GM19468 (cell line): ENCODE results near the gene STK39.

Experiments
- ATAC-seq: cut with Tn5 transposase; IDR thresholded peaks from one replicate; pipeline ENCODE4 v1.9.1; 2021; ENCODE audit warnings: mild to moderate bottlenecking, moderate library complexity, moderate number of reproducible peaks; ENCODE audit not compliant: unreplicated experiment; ENCODE audit errors: extremely low read depth

STK39 gene

DNA sequence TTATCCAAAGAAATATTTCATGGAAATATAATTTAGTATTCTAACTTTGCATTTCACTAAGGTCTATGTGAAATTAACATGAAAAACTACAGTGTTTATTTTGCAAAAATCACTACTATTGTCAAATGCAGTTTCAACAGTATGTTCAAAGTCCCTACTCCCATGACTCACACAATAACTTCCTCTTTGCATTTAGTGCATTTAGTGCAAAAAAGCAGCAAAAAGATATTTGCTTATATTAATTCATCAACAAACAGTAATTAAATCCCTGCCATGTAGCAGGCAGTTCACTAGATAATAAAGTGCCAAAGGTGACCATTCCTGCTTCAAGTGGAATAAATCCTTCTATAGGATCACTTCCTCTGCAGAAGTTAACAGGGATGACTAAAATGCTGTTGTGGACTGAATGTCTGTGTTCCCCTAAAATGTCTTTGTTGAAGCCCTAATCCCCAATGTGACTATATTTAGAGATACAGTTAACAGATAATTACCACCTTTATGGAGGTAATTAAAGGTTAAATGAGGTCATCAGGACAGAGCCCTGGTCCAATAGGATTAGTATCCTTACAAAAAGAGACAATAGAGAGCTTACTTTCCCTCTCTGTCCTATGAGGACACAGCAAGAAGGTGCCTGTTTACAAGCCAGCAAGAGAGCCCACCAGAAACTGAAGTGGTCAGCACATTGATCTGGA is 61.7 kb downstream of the STK39 start:
- ATAC-seq, result no peak

- no peak for ATAC-seq
Measured at GRCh38 chr2:168184681-168185513, 62.5 kb downstream of the STK39 start.

- ATAC-seq, result no peak
Measured at GRCh38 chr2:168183308-168183997, 63.9 kb downstream of the STK39 start.

- no peak for ATAC-seq
Measured at GRCh38 chr2:168182550-168183249, 64.7 kb downstream of the STK39 start.

DNA sequence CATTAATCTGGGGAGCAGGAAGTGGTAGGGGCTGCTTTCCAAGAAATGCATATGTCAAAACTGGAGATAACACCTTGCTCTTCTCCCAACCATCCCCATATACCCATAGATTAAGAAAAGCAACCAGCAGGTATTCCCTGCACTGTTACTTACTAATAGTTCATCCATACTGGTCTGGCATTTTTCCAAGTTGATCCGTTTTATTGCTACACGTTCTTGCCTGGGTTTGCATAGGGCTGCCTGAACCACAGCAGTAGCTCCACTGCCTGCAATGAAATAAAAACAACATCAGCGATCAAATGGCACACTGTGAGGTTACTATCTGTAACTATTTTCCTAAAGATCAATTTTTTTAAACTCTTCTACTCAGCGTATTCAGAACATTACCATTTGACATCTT is 65.6 kb downstream of the STK39 start:
- ATAC-seq, result no peak

DNA sequence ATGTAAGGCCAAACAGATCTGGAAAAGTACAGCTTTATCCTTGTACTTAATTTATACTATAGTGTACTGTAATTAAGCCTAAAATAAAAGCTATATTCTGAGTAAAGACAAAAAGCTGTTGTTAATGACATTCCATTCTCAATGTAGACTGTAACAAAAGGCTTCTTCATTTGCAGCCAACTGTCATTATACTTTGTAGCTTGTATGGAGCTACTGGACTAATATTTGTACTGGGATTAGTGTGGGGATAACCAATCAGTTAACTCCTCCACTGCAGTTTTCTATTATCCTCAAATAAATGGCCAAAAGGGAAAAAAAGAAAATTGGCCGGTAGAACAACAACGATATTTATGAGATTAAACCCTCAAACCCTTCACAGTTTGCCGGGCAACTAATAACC is 66.5 kb downstream of the STK39 start:
- ATAC-seq, result no peak

GRCh38 chr2:168180483-168180882 is 66.9 kb downstream of the STK39 start:
- no peak for ATAC-seq

- no peak for ATAC-seq
Measured at GRCh38 chr2:168179592-168179991, 67.8 kb downstream of the STK39 start.

- no peak for ATAC-seq
Measured at GRCh38 chr2:168178520-168179324, 68.7 kb downstream of the STK39 start.

DNA sequence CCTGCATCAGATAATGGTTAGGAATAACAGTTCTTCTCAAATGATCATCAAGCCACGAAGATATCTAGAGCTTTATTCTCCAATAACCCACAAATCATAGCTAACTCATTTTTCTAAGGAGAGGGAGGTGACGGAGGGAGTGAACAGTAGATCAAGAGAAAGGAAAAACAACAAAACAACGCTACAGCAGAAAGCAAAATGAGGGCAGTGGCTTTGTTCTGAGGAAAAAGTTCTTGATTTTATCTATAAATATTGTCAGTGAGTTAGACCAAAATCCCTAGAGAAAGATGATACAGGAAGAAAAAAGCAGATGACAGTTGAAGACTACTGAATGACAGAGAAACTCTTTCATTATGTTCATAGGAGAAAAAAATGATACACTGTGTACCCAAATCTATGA is 71.0 kb downstream of the STK39 start:
- ATAC-seq, result no peak

- ATAC-seq, result no peak
Measured at GRCh38 chr2:168175469-168175868, 71.9 kb downstream of the STK39 start.

- ATAC-seq, result no peak
Measured at GRCh38 chr2:168174756-168175155, 72.6 kb downstream of the STK39 start.

- no peak for ATAC-seq
Measured at GRCh38 chr2:168172071-168172470, 75.3 kb downstream of the STK39 start.

DNA sequence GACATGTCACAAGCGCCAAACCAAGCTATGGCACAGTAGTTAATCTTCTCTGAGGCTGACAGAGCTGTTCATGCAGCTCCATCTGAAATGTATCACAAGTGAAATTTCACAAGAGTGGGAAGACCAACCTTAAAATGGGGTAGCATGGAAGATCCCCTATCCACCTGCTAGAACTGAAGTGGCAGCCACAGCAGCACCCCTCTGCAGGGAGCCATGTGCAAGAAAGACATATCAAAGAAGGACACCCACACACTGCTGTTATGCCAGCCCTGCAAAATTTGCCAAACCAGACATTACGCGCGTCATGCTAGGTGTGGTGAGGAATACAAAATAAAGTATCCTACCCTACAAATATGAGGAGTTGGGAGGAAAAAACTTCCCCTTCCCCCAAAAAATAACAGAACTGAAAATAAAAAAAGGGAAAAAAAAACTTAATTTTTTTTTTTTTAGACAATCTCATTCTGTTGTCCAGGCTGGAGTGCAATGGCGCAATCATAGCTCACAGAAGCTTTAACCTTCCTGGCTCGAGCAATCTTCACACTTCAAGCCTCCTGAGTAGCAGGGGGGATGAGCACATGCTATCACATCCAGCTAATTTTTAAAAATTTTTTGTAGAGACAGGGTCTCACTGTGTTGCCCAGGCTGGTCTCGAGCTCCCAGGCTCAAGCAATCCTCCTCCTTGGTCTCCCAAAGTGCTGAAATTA is 76.2 kb downstream of the STK39 start:
- ATAC-seq, result no peak

DNA sequence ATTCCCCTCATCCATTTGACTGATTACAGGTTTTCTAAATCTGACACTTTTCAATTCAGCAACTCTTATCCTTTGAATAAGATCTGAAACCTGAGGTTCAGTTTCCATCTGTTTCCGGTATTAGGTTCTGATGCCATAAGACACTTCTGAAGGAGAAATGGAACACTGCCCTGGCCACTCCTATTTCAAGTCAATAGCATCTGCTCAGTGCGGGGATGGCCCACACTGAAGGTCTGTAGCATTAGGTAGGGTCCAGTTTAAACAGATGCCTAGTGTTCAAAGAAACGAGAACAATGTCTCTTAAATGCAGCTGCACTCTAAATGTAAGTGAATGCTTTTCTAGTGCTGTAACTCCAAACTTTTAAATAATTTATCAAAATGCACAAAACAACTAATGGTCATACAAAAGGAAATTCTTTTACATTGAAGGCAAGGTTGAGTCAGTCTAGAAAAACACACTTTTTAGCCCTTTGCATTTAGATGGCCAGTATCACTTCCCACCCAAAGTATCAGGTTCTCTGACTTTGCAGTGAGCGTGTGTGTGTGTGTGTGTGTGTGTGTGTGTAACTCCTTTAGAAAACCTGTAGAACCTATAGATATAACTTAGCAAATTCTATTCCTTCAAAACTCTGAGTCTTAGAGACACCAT is 78.2 kb downstream of the STK39 start:
- no peak for ATAC-seq

- ATAC-seq, result no peak
Measured at GRCh38 chr2:168167511-168168263, 79.7 kb downstream of the STK39 start.

DNA sequence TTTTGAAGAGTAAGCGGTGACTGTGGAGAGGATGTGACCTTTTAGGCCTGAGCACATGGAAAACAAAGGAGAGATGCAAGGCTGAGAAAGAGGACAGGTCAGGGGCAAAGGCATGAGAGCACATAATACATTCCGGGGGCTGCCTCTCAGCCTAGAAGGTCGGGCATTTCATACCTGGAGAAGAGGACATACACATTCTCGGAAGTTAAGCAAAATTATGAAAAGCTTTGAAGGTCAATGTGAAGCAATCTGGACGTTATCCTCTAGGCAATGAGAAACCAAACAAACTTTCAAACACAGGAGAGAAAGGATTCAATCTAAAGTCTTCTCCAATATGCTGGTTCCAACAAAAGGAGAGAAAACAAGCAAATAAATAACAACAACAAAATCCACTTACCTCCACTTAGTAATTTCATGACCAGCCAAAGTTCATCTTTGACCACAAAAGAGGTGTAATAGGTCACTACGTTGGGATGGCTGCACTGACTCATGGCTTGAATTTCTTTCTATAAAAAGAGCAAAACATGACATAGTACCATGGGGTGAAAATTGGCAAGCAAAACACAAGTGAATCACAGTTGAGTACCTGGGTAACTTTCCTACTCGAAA is 80.4 kb downstream of the STK39 start:
- no peak for ATAC-seq
